Limb (tissue), 2 donors: ENCODE measurements around the gene PPP4R4.

Experiments used
- DNase-seq, 2 donors: peaks; one replicate each; pipeline ENCODE4 v3.0.0-alpha.2; 2016; ENCODE audit errors: extremely low spot score in 2 of 2

The PPP4R4 gene

DNA sequence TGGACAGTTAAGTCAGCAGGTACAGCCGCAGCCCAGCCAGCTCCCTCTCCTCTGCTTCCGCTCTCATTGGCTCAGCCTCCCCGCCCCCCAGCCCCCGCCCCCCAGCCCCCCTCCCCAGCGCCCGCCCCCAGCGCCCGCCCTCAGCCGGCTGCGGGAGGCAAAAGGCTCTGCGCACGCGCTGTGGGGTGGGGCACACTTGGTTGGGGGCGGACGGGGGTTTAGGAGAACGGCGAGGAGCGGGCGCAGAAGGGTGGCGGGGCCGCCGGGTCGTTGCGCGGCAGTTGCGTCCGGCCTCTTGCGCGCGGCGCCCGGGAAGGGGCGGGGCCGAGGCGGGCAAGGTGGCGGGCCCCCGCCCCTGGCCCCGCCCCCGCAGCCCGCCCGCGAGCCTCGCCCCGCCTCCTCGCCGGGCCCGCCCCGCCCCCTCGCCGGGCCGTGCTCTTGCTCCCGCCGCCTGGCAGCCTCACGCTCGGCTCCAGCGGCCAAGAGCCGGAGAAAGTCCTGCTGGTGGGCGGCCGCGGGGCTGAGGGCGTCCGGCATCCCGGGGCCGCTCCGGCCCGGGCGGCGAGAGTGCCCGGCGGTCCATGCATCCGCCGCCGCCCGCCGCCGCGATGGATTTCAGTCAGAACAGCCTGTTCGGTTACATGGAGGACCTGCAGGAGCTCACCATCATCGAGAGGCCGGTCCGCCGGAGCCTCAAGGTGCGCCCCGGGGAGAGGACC, at the start of gene PPP4R4:
Gene PPP4R4 (plus strand): TSS at position 438 of the 719 bp plus-strand sequence. CDS start 144 bp downstream, at position 582.
- DNase-seq = peak; percentile 87 to 94

GRCh38 chr14:94124582-94125377, 49.3 kb upstream of the PPP4R4 start:
- peak in 1 of 2 donors; percentile 12 for DNase-seq

DNA sequence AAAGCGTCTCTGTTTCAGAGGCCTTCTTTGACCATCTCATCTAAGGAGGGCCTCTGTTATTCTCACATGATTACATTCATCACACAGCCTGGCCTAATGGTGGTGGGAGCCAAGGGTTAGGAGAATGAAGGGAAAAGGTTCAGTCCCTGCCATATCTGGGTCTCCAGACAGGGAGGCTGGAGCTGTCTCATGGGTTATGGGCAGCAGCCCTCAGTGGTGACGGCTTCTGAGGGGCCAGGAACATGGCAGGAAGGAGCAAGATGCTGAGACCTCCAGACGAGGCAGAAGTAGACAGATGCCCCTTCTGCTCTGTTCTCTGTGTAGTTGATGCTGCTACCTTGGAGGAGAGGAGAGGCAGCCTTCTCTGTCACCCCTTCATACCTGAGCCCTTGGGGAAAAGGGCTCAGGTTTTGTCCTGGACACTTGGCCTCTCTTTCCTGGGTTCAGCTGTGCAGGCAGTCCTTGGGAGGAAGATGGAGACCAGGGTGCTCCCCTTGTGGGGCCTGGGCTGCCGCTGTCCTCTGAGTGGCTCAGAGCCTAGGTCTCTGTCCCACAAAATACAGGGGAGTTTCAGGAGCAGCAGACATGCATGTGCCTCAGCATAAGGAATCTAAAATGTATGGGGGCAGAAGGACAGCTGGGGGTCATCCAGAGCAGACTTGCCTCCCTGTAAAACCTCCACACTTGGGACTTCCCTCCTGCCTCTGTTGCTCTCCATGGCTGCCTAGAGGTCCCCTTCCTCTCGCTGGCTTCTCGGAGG, 48.3 kb upstream of the PPP4R4 start:
- DNase-seq = peak in 1 of 2 donors; percentile 14

- peak in 1 of 2 donors; percentile 13 for DNase-seq
Measured at GRCh38 chr14:94126419-94126677, 47.8 kb upstream of the PPP4R4 start.

DNA sequence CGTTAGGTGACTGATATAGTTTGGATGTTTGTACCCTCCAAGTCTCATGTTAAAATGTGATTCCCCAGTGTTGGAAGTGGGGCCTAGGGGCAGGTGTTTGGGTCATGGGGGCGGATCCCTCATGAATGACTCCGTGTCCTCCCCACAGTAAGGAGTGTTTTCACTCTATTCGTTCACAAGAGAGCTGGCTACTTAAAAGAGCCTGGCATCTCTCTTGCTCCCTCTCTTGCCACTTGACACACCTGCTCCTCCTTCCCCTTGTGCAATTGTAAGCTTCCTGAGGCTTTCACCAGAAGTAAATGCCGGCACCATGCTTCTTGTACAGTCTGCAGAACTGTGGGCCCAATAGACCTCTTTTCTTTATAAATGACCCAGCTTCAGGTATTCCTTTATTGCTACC, 47.3 kb upstream of the PPP4R4 start:
- DNase-seq = no peak

GRCh38 chr14:94127330-94127729, 46.8 kb upstream of the PPP4R4 start:
- DNase-seq = no peak

DNA sequence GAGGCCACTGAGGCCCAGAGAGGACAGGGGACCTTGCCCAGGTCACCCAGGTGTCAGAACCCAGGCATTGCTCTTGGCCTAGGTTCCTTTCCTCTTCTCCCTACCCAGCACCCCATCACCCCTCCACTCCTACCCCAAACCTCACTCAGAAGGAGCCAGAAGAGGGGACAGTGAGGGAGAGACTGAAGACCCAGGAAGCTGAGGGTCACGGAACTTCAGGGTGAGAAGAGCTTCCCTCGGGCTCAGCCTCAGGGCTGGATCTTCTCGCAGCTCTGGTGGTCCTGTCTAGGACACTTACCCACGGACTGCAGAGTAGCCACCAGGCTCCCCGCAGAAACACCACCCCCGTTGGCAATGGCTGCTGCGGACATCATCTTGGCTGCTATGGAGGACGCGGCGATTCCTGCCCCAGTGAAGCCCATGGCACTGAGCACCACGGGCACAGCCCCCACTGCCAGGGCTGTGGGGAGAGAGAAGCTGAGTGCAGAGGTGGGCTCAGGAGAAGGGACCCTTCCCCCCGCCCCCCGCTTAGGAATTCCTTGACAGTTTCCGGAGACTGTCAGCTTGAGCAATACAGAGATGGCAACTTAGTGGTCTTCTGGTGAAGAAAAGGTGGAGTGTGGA, 45.8 kb upstream of the PPP4R4 start:
- no peak for DNase-seq

DNA sequence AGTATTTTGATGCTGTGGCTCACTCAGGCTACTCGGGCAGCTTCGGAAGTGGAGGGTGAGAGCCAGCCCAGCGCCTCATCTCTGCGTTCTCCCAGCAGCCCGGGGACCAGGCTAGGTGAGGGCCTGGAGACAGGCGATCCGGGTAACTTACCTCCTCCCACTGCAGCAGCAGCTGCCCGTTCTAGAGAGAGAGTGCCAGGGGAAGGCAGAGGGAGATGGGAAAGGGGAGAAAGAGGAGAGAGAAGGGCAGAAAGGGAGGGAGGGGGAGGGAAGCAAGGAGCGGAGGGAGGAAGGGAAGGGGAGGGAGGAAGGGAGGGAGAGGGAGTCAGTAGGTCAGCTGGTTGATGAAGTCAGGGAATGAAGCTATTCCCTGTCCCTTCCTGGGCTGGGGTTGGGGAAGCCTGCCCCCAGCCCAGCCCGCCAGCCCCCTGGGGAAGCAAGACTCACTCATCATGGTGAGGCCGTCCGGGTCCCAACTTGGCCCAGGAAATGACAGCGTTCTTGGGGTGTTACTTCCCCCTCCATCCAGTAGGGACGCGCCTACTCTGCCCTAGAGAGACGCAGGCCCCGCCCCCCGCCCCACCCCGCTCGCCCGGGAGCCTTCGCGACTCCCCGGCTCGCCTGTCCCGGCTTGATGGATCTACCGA, 44.9 kb upstream of the PPP4R4 start, which contains the start of gene IFI27L2:
Gene IFI27L2 (minus strand): TSS at position 494 of the 647 bp plus-strand sequence. CDS start 40 bp downstream, at position 454.
- DNase-seq = peak; percentile 69 to 88

GRCh38 chr14:94129758-94130414, 44.2 kb upstream of the PPP4R4 start:
- DNase-seq = no peak

DNA sequence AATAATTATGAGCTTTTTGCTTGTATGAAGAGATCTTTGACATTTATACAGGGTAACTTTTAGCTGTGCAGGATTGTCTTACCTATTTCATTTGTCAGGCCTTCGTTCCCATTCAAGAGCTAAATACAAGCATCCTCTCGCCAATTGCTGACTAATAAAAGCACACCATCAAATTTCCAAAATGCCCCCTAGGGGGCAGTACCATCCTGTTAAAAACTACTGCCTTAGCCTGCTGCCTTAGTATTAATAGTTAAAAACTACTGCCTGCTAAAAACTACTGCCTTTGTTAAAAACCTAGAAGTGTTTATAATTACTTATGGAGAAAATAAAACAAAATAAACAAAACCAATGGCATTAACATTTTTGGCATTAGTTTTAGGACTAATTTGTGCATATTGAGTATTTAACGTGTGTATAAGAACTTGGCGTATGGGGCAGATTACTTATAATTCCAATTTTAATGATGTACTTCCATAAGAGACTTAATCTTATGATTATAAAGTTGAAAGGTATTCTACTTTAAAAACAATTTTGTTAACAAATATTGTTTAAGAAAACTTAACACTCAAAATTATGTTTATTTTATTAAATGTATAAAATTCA, 41.7 kb upstream of the PPP4R4 start:
- DNase-seq = peak; percentile 68 to 69

DNA sequence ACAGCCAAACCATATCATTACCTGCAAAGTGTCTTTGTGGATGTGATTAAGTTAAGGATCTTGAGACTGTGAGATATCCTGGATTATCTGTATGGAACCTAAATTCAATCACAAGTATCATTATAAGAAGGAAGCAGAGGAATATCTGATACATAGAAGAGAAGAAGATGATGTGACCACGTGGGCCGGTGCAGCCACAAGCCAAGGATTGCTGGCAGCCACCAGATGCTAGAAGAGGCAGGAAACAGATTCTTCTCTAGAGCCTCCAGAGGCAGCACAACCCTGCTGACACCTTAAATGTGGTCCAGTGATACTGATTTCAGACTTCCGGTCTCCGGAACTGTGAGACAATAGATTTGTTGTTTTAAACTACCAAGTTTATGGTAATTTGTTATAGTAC, 38.6 kb upstream of the PPP4R4 start:
- DNase-seq = no peak

GRCh38 chr14:94136575-94137331, 37.4 kb upstream of the PPP4R4 start:
- peak; percentile 59 to 86 for DNase-seq

- DNase-seq = no peak
Measured at GRCh38 chr14:94138251-94138650, 35.9 kb upstream of the PPP4R4 start.

- DNase-seq = no peak
Measured at GRCh38 chr14:94139006-94139405, 35.1 kb upstream of the PPP4R4 start.

- DNase-seq = no peak
Measured at GRCh38 chr14:94139421-94139820, 34.7 kb upstream of the PPP4R4 start.

DNA sequence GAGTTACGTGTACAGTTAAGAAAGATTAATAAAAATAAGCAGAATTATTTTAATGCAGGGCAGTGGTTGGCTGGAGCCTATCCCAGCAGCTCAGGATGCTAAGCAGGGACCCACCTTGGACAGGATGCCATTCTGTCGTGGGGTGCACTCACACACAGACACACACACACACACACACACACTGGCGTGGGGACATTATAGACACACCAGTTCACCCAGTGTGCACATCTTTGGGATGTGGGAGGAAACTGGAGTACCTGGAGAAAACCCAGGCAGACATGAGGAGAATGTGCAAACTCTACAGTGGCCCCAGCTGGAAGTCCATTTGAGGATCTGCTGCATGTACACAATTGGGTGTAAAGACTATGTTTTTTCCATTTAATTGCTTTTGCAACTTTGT, 31.9 kb upstream of the PPP4R4 start:
- DNase-seq = no peak

DNA sequence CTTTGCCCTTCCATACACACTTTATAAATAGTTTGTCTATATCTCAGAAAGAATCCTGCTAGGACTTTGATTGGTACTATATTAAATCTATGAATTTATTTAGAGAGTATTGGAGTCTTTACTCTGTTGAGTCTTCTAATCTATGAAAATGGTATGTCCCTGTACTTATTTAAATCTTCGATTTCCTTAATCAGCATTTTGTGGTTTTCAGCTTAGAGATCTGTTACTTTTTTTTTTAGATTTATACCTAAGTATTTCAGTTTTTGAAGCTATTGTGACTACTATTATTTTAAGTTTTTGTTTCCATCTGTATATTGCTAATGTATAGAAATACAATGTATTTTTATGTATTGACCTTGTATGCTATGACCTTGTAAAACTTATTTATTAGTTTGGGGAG, 31.3 kb upstream of the PPP4R4 start:
- DNase-seq = no peak

DNA sequence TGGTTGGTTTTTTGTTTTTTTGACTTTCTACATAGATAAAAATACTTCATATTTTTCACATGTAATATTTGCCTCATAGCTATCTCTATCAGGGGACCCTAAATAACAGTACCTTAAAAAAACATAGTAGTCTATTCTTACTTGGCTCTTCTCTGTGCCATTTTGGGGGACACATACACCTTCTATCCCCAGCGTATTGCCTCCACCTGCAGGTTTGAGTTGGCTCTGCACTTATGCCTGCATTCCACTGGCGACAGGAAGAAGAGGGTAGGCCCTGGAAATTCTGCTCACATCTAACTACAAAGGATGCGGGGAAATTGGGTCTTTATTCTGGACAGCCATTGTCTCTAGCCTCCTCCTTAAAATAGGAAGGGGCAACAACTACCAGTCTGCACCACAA, 30.9 kb upstream of the PPP4R4 start:
- DNase-seq = no peak

GRCh38 chr14:94143711-94144110, 30.4 kb upstream of the PPP4R4 start:
- DNase-seq = no peak

DNA sequence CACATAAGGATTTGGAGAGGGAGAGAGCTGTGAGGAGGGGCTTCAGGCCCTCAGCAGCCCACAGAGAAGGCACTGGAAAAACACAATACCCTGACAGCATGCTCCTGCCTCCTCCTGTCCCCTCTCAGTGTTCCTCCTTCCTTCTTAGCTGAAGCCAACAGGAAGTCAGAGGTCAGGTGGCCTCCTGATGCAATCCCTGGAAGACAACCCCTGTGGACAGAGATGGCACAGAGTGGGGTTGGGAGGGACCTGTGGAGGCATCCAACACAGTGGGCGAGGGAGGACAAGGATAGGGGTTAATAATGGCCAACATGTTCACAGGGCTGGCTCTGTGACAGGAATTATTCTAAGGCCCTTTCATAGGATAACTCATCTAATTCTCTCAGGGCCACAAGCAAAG, 29.4 kb upstream of the PPP4R4 start:
- DNase-seq = no peak
